Measurements from ENCODE around the gene SYNDIG1.

DNA sequence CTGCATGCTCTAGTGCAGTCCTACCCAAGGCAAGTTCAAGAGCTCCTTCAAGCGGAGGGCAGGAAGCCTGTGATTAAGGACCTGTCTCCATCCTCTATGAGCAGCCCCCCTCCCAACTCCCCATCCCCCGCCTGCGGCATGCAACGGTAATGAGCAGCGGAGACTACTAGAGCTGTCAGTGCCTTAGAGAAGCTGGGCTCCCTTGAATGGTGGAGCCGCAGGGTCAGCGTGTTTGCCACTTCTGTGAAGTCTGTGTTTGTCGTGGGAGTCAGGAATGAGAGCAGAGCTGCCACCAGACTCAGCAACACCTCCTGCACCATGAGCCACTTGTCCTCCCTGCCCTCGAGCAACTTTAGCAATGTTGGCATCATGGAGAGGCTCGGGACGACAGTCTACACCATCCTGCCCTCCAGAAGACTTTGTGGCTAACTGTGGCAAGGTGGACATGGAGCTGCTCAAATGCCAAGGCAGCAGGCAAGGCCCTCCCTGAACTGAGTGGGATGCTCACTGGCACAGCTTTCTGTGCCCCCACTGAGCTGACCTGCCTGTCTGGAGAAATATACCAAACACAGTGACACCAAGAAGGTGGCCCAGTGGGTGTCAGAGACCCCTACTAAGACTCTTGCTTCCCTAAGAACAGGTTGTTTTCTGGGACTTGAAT, 23.8 kb upstream of the SYNDIG1 start:
- TF ChIP-seq, protein P1, sequence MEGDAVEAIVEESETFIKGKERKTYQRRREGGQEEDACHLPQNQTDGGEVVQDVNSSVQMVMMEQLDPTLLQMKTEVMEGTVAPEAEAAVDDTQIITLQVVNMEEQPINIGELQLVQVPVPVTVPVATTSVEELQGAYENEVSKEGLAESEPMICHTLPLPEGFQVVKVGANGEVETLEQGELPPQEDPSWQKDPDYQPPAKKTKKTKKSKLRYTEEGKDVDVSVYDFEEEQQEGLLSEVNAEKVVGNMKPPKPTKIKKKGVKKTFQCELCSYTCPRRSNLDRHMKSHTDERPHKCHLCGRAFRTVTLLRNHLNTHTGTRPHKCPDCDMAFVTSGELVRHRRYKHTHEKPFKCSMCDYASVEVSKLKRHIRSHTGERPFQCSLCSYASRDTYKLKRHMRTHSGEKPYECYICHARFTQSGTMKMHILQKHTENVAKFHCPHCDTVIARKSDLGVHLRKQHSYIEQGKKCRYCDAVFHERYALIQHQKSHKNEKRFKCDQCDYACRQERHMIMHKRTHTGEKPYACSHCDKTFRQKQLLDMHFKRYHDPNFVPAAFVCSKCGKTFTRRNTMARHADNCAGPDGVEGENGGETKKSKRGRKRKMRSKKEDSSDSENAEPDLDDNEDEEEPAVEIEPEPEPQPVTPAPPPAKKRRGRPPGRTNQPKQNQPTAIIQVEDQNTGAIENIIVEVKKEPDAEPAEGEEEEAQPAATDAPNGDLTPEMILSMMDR (conservative IDR thresholded peaks at IDR 0.05; ENCODE audit: low read depth, low read length) = no peak
- no peak for TF ChIP-seq EZH2 (IDR thresholded peaks at IDR 0.05; ENCODE audit: borderline replicate concordance, low read depth, low read length, poor library complexity, severe bottlenecking)

Measured in A673 (cell line).